Stomach (tissue), 9 donors: ENCODE results near the gene ZIC4. TPM values are rescaled to one million over a fixed set of nuclear protein-coding genes. Genes with fewer than 3 reads are reported as not detected.

ENCODE experiments used
- DNase-seq, 2 donors: peaks; one replicate each; pipeline versions ENCODE4 v3.0.0 to v3.0.0-alpha.2; 2013 to 2019
- H3K27ac ChIP-seq, 5 donors: fragments of 200-600 bp in 4 of 5; sonication (generic) in 4 of 5; one replicate each; pipeline ENCODE4 v1.5.1; 2013 to 2019; ENCODE audit warnings: mild to moderate bottlenecking in 1 of 5, moderate library complexity in 1 of 5
- H3K27me3 ChIP-seq, 3 donors: fragments of 200-600 bp; sonication (generic); one replicate each; pipeline ENCODE4 v1.5.1; 2017 to 2019; ENCODE audit warnings: mixed run types in 1 of 3
- H3K36me3 ChIP-seq, 4 donors: fragments of 200-600 bp; sonication (generic); 1 replicate in 3 of 4; 2 replicates in 1 of 4; pipeline ENCODE4 v1.5.1; 2016 to 2019
- H3K4me1 ChIP-seq, 4 donors: fragments of 200-600 bp; sonication (generic); one replicate each; pipeline ENCODE4 v1.5.1; 2016 to 2019
- H3K4me3 ChIP-seq, 4 donors: fragments of 200-600 bp; sonication (generic) in 3 of 4; one replicate each; pipeline ENCODE4 v1.5.1; 2016 to 2019; ENCODE audit warnings: mild to moderate bottlenecking in 1 of 4
- H3K9me3 ChIP-seq, 4 donors: fragments of 200-600 bp; sonication (generic); one replicate each; pipeline ENCODE4 v1.5.1; 2016 to 2019
- CTCF ChIP-seq, 7 experiments: fragments of 450-650 bp in 4 of 7; fragments of 200-600 bp in 3 of 7; sonication (generic) in 3 of 7; IDR thresholded peaks; one replicate each; pipeline ENCODE4 v1.5.1; 2016 to 2019; ENCODE audit warnings: antibody characterized with exemption in 7 of 7, control low read depth in 2 of 7, mild to moderate bottlenecking in 1 of 7
- EP300 ChIP-seq: sonication (generic); formaldehyde crosslinking; IDR thresholded peaks from one replicate; pipeline ENCODE4 v1.6.1; 2017; ENCODE audit warnings: antibody characterized with exemption
- POLR2A ChIP-seq, 4 donors: fragments of 450-650 bp; IDR thresholded peaks; one replicate each; pipeline ENCODE4 v1.6.1; 2016; ENCODE audit warnings: antibody characterized with exemption in 4 of 4, control low read depth in 2 of 4, mild to moderate bottlenecking in 1 of 4, moderate library complexity in 1 of 4
- POLR2AphosphoS5 ChIP-seq, 3 donors: sonication (generic); formaldehyde crosslinking; IDR thresholded peaks; one replicate each; pipeline ENCODE4 v1.6.1; 2016; ENCODE audit warnings: antibody characterized with exemption in 3 of 3
- WGBS, 5 donors: extraction: QIAGEN DNeasy Blood & Tissue Kit in 3 of 5; methylation state at CpG; one replicate each; pipeline versions ENCODE4 v1.1.5 to v1.1.7; 2013 to 2018; 5-methylcytosine and 5-hydroxymethylcytosine counted together
- intact Hi-C: fragments of 100-400 bp; cut with DNase I; formaldehyde crosslinking; loops from one replicate; pipeline ENCODE4 v1.15.1; 2023; ENCODE audit warnings: low total_unique reads
- polyA plus RNA-seq, 3 donors: library from polyadenylated mRNA; stranded (reverse); fragments of 200-250 nt; gene quantifications; one replicate each; pipeline ENCODE4 v1.2.3, GENCODE V29; 2013
- total RNA-seq, 5 donors: library from RNA; depleted of rRNA; stranded (reverse); fragments of >200 nt; gene quantifications; one replicate each; pipeline versions ENCODE4 v1.1.0 to v1.2.3, GENCODE V29; 2014 to 2016
- donor health status: healthy with polysubstance abuse.
- donor health status: Bipolar disorder and iron deficiency.
- donor health status: healthy.

ZIC4 gene
- total and polyA plus RNA-seq, 8 donors, result not detected

- Histone ChIP-seq H3K9me3 (peaks cover 0 to 11% (median 0%) of the 10 kb centered on the region in 4 donors), H3K4me3 (no peak overlapping the region), H3K27me3 (peaks cover 5 to 45% (median 27%) of the 10 kb centered on the region in 3 donors), H3K4me1 (peaks cover 0 to 6% (median 0%) of the 10 kb centered on the region in 4 donors), H3K36me3 (no peaks in the 10 kb centered on the region), H3K27ac (no peak overlapping the region)
- intact Hi-C loops, result no loop called here
- TF ChIP-seq POLR2AphosphoS5 (IDR thresholded peaks at IDR 0.05), result no peak
- no peak for TF ChIP-seq EP300
- no peak for TF ChIP-seq POLR2A (IDR thresholded peaks at IDR 0.05)
- TF ChIP-seq CTCF (IDR thresholded peaks at IDR 0.05), result no peak
- no peak for DNase-seq
- 36 to 51% (median 50%) methylated on average over 2 of the region's 2 CpGs for WGBS, 5 donors
These were observed 55.0 kb downstream of the ZIC4 start for GRCh38 chr3:147351301-147351700.

- TF ChIP-seq CTCF (IDR thresholded peaks at IDR 0.05) (no peak), POLR2A (IDR thresholded peaks at IDR 0.05) (no peak), POLR2AphosphoS5 (IDR thresholded peaks at IDR 0.05) (no peak), EP300 (no peak)
- intact Hi-C loops, result no loop called here
- WGBS, 5 donors, result 83 to 97% (median 84%) methylated on average over 1 of the region's 1 CpG
- H3K36me3 ChIP-seq, result no peaks in the 10 kb centered on the region
- no peaks in the 10 kb centered on the region for H3K4me1 ChIP-seq
- no peak overlapping the region for H3K4me3 ChIP-seq
- no peaks in the 10 kb centered on the region for H3K9me3 ChIP-seq
- no peak for DNase-seq
- H3K27me3 ChIP-seq, result peaks cover 0 to 28% (median 6%) of the 10 kb centered on the region in 3 donors
- H3K27ac ChIP-seq, result no peak overlapping the region
These were observed 57.4 kb downstream of the ZIC4 start for GRCh38 chr3:147348976-147349375.

GRCh38 chr3:147343926-147344325, 62.4 kb downstream of the ZIC4 start:
- H3K27me3 ChIP-seq, result peaks cover 0 to 14% (median 0%) of the 10 kb centered on the region in 3 donors
- H3K36me3 ChIP-seq, result no peaks in the 10 kb centered on the region
- intact Hi-C loops, result no loop called here
- WGBS, 5 donors, result 28 to 61% (median 37%) methylated on average over 1 of the region's 1 CpG
- DNase-seq, result no peak
- H3K27ac ChIP-seq, result no peak overlapping the region
- H3K9me3 ChIP-seq, result no peaks in the 10 kb centered on the region
- no peaks in the 10 kb centered on the region for H3K4me1 ChIP-seq
- TF ChIP-seq POLR2AphosphoS5 (IDR thresholded peaks at IDR 0.05) (no peak), EP300 (no peak), POLR2A (IDR thresholded peaks at IDR 0.05) (no peak), CTCF (IDR thresholded peaks at IDR 0.05) (no peak)
- H3K4me3 ChIP-seq, result no peak overlapping the region

- DNase-seq, result no peak
- Histone ChIP-seq H3K4me3 (no peak overlapping the region), H3K27me3 (peaks cover 0 to 5% (median 0%) of the 10 kb centered on the region in 3 donors), H3K9me3 (no peaks in the 10 kb centered on the region), H3K27ac (no peak overlapping the region), H3K36me3 (no peaks in the 10 kb centered on the region), H3K4me1 (no peaks in the 10 kb centered on the region)
- intact Hi-C loops, result no loop called here
- no peak for TF ChIP-seq EP300
- no peak for TF ChIP-seq POLR2AphosphoS5 (IDR thresholded peaks at IDR 0.05)
- TF ChIP-seq CTCF (IDR thresholded peaks at IDR 0.05), result no peak
- TF ChIP-seq POLR2A (IDR thresholded peaks at IDR 0.05), result no peak
- WGBS, 5 donors, result 22 to 34% (median 31%) methylated on average over 2 of the region's 2 CpGs
These were observed 64.6 kb downstream of the ZIC4 start for GRCh38 chr3:147341727-147342126.
